SU-DHL-6 (cell line): ENCODE results near the gene CREG2.

Source experiments
- H2AFZ ChIP-seq: fragments of 200-600 bp; sonication (generic); 2 replicates; pipeline ENCODE4 v1.6.1; 2014; ENCODE audit warnings: low read depth, mild to moderate bottlenecking, moderate library complexity, mixed read lengths, antibody characterized with exemption, low read length; ENCODE audit not compliant: severe bottlenecking
- H3F3A ChIP-seq: fragments of 200-600 bp; shearing (Covaris generic); 2 replicates; pipeline ENCODE4 v1.6.0; 2016; ENCODE audit warnings: antibody characterized with exemption, mild to moderate bottlenecking; ENCODE audit not compliant: insufficient read depth
- H3K27ac ChIP-seq: fragments of 200-600 bp; sonication (generic); 2 replicates; pipeline ENCODE4 v1.5.1; 2016; ENCODE audit warnings: low read depth, mild to moderate bottlenecking, low read length, moderate library complexity, mixed read lengths
- H3K27me3 ChIP-seq: fragments of 200-600 bp; sonication (generic), shearing (Covaris generic); 2 replicates; pipeline ENCODE4 v1.6.0; 2014; ENCODE audit warnings: mild to moderate bottlenecking, low read length
- H3K36me3 ChIP-seq: fragments of 200-600 bp; sonication (generic); 2 replicates; pipeline ENCODE4 v1.6.1; 2014; ENCODE audit warnings: mild to moderate bottlenecking, low read length, mixed read lengths
- H3K4me2 ChIP-seq: fragments of 300-600, 200-600 bp; shearing (Covaris generic), sonication (generic); 2 replicates; pipeline ENCODE4 v1.6.0; 2014; ENCODE audit warnings: low read length, low read depth, mild to moderate bottlenecking; ENCODE audit not compliant: poor library complexity, severe bottlenecking
- H3K4me3 ChIP-seq: fragments of 200-600 bp; sonication (generic); 2 replicates; pipeline ENCODE4 v1.5.1; 2014; ENCODE audit warnings: antibody characterized with exemption, low read length, mild to moderate bottlenecking, mixed read lengths; ENCODE audit not compliant: insufficient read depth, poor library complexity, severe bottlenecking
- H3K79me2 ChIP-seq: fragments of 200-600 bp; sonication (generic); 2 replicates; pipeline ENCODE4 v1.6.1; 2014; ENCODE audit warnings: mild to moderate bottlenecking, low read length, moderate library complexity; ENCODE audit not compliant: insufficient read depth
- H3K9ac ChIP-seq: fragments of 200-600 bp; sonication (generic); 2 replicates; pipeline ENCODE4 v1.7.0; 2014; ENCODE audit warnings: mild to moderate bottlenecking, low read length
- H3K9me2 ChIP-seq: fragments of 200-600 bp; sonication (generic); replicated peaks from 2 replicates; pipeline ENCODE4 v1.6.1; 2014; ENCODE audit warnings: low read length; ENCODE audit not compliant: insufficient read depth
- H3K9me3 ChIP-seq: fragments of 200-600 bp; sonication (generic); 2 replicates; pipeline ENCODE4 v1.6.1; 2014; ENCODE audit warnings: low read length, mixed read lengths; ENCODE audit not compliant: insufficient read depth
- H4K20me1 ChIP-seq: fragments of 200-600 bp; sonication (generic); 2 replicates; pipeline ENCODE4 v1.6.1; 2014; ENCODE audit warnings: low read depth, mild to moderate bottlenecking, antibody characterized with exemption, low read length, moderate library complexity, mixed read lengths
- EZH2phosphoT487 ChIP-seq: fragments of 200-600 bp; sonication (generic), shearing (Covaris generic); conservative IDR thresholded peaks from 2 replicates; pipeline ENCODE4 v1.6.1; 2018; ENCODE audit warnings: mild to moderate bottlenecking, antibody characterized with exemption, low read length, moderate library complexity, mixed read lengths
- TF ChIP-seq, protein P1 (sequence below): fragments of 200-600 bp; sonication (generic); IDR thresholded peaks from one replicate; pipeline ENCODE4 v1.5.1; 2017; ENCODE audit warnings: antibody characterized with exemption, mild to moderate bottlenecking, low read length, moderate library complexity; ENCODE audit not compliant: insufficient read depth, poor library complexity, severe bottlenecking

CREG2 gene

GRCh38 chr2:101419096-101419663, 31.9 kb upstream of the CREG2 start:
- Histone ChIP-seq H3K27me3 (no peaks in the 10 kb centered on the region), H3K79me2 (no peaks in the 10 kb centered on the region), H3K27ac (no peak overlapping the region), H3K9me3 (no peaks in the 10 kb centered on the region), H2AFZ (no peak overlapping the region), H3K4me2 (no peak overlapping the region), H3K9me2 (no peaks in the 10 kb centered on the region), H4K20me1 (no peaks in the 10 kb centered on the region), H3K36me3 (no peaks in the 10 kb centered on the region), H3K9ac (no peak overlapping the region), H3K4me3 (no peak overlapping the region), H3F3A (no peaks in the 10 kb centered on the region)
- no peak for TF ChIP-seq EZH2phosphoT487
- TF ChIP-seq, protein P1, sequence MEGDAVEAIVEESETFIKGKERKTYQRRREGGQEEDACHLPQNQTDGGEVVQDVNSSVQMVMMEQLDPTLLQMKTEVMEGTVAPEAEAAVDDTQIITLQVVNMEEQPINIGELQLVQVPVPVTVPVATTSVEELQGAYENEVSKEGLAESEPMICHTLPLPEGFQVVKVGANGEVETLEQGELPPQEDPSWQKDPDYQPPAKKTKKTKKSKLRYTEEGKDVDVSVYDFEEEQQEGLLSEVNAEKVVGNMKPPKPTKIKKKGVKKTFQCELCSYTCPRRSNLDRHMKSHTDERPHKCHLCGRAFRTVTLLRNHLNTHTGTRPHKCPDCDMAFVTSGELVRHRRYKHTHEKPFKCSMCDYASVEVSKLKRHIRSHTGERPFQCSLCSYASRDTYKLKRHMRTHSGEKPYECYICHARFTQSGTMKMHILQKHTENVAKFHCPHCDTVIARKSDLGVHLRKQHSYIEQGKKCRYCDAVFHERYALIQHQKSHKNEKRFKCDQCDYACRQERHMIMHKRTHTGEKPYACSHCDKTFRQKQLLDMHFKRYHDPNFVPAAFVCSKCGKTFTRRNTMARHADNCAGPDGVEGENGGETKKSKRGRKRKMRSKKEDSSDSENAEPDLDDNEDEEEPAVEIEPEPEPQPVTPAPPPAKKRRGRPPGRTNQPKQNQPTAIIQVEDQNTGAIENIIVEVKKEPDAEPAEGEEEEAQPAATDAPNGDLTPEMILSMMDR: peak; percentile 66

DNA sequence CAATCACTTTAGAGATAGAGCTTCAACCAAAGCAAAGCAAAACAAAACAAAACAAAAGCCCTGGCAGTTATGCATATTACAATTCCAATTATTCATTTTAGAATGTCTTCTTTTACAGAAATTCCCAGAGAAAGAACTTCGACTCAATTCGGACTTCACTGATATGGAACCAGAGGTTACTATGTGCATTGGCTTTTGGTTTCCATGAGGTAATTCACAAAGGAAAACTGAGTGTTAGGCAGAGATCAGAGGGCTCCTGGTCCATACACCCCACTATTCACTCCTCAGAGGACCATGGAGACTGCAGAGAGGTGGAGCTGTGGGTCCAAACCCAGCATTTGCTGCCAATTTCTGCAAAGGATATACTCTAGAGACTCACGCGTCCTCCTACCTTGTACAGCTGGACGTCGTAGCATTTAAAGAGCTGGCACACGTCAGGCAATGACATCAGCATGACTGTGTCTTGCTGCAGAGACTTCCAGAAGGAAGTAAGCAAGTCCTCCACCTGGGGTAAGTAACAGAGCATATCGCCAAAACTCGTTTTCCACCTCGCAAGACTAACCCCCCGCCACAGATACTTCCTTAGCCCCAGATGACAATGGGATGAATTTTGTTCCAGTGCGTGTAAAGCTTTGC, 31.3 kb upstream of the CREG2 start:
- no peaks in the 10 kb centered on the region for H3K27me3 ChIP-seq
- H3K9me2 ChIP-seq: no peaks in the 10 kb centered on the region
- H3K27ac ChIP-seq: no peak overlapping the region
- H3K4me2 ChIP-seq: no peak overlapping the region
- no peaks in the 10 kb centered on the region for H4K20me1 ChIP-seq
- no peak overlapping the region for H2AFZ ChIP-seq
- H3K4me3 ChIP-seq: no peak overlapping the region
- no peak for TF ChIP-seq EZH2phosphoT487
- TF ChIP-seq, protein P1: no peak
- no peak overlapping the region for H3K9ac ChIP-seq
- H3K36me3 ChIP-seq: no peaks in the 10 kb centered on the region
- no peaks in the 10 kb centered on the region for H3F3A ChIP-seq
- no peaks in the 10 kb centered on the region for H3K9me3 ChIP-seq
- H3K79me2 ChIP-seq: no peaks in the 10 kb centered on the region

- H3K27me3 ChIP-seq: no peaks in the 10 kb centered on the region
- H3K9me2 ChIP-seq: no peaks in the 10 kb centered on the region
- no peak overlapping the region for H3K27ac ChIP-seq
- no peak overlapping the region for H2AFZ ChIP-seq
- H3K4me2 ChIP-seq: no peak overlapping the region
- H3K9me3 ChIP-seq: no peaks in the 10 kb centered on the region
- H3K9ac ChIP-seq: no peak overlapping the region
- no peak overlapping the region for H3K4me3 ChIP-seq
- H3K36me3 ChIP-seq: no peaks in the 10 kb centered on the region
- TF ChIP-seq EZH2phosphoT487: no peak
- TF ChIP-seq, protein P1: no peak
- H3F3A ChIP-seq: no peaks in the 10 kb centered on the region
- no peaks in the 10 kb centered on the region for H3K79me2 ChIP-seq
- no peaks in the 10 kb centered on the region for H4K20me1 ChIP-seq
Measured at GRCh38 chr2:101416609-101417008, 29.3 kb upstream of the CREG2 start.
